NB4 (cell line): Measurements from ENCODE around the gene IL3.

Experiments
- DNase-seq: peaks from one replicate; pipeline ENCODE4 v3.0.0; 2010; ENCODE audit warnings: low read depth
- H3K4me3 ChIP-seq: one replicate; pipeline ENCODE4 v1.5.1; 2011; ENCODE audit warnings: mild to moderate bottlenecking, low read depth, low read length, moderate library complexity
- CTCF ChIP-seq: IDR thresholded peaks from one replicate; pipeline ENCODE4 v1.5.1; 2012; ENCODE audit warnings: low read depth, low read length
- MAX ChIP-seq: IDR thresholded peaks from 2 replicates; pipeline ENCODE4 v1.6.1; 2011; ENCODE audit warnings: low read depth, low read length
- MYC ChIP-seq: IDR thresholded peaks from 2 replicates; pipeline ENCODE4 v1.6.1; 2011; ENCODE audit warnings: low read depth, low read length
- POLR2A ChIP-seq: IDR thresholded peaks from 2 replicates; pipeline ENCODE4 v1.6.1; 2011; ENCODE audit warnings: mild to moderate bottlenecking; ENCODE audit not compliant: insufficient read length; ENCODE audit errors: extremely low read depth

IL3 gene

GRCh38 chr5:132082329-132083023, 22.0 kb downstream of the IL3 start:
- no peak for TF ChIP-seq CTCF
- TF ChIP-seq MYC, result no peak
- TF ChIP-seq MAX, result no peak
- TF ChIP-seq POLR2A, result no peak
- no peak for DNase-seq
- no peak overlapping the region for H3K4me3 ChIP-seq

GRCh38 chr5:132083071-132083678, 22.7 kb downstream of the IL3 start:
- no peak overlapping the region for H3K4me3 ChIP-seq

GRCh38 chr5:132085686-132086085, 25.2 kb downstream of the IL3 start:
- no peak for DNase-seq
- TF ChIP-seq MYC, result no peak
- no peak for TF ChIP-seq POLR2A
- no peak for TF ChIP-seq MAX
- no peak for TF ChIP-seq CTCF
- no peak overlapping the region for H3K4me3 ChIP-seq

More at GRCh38 chr5:132083071-132083678, 22.7 kb downstream of the IL3 start:
- DNase-seq, result no peak
- TF ChIP-seq CTCF, result no peak
- no peak for TF ChIP-seq MAX
- no peak for TF ChIP-seq POLR2A
- no peak for TF ChIP-seq MYC

- H3K4me3 ChIP-seq, result no peak overlapping the region
- DNase-seq, result no peak
- TF ChIP-seq CTCF (no peak), POLR2A (no peak), MYC (no peak), MAX (no peak)
These were observed 25.9 kb downstream of the IL3 start for GRCh38 chr5:132086277-132086794.

GRCh38 chr5:132087176-132087575, 26.7 kb downstream of the IL3 start:
- no peak overlapping the region for H3K4me3 ChIP-seq
- DNase-seq, result no peak
- TF ChIP-seq POLR2A (no peak), CTCF (no peak), MAX (no peak), MYC (no peak)
